ENCODE results near the gene PTH1R. TPM values are rescaled to one million over a fixed set of nuclear protein-coding genes. Genes with fewer than 3 reads are reported as not detected.

Gene PTH1R
- polyA plus RNA-seq, 1 experiment: 2.1 TPM

GRCh38 chr3:46864061-46864881 lies 13.2 kb upstream of the PTH1R start:
- TF ChIP-seq CTCF (IDR thresholded peaks at IDR 0.05; ENCODE audit: insufficient read depth, low read depth, low read length): no peak
- H3K4me3 ChIP-seq (ENCODE audit: low read depth, low read length): no peak overlapping the region
- ChIA-PET CTCF (interaction anchor here (0.8 to 1.0 kb wide), 2 partner anchors 9 to 15 kb away, joined by 3 read pairs; no protein-coding TSS in a partner anchor), POLR2A (no interaction called here)
- no peaks in the 10 kb centered on the region for H3K36me3 ChIP-seq (ENCODE audit: control insufficient read depth, insufficient read depth, low read length)
- peaks cover 1% of the 10 kb centered on the region for H3K27me3 ChIP-seq (ENCODE audit: control insufficient read depth, insufficient read depth, low read length)
- no peak for DNase-seq (ENCODE audit: low read depth)

- H3K36me3 ChIP-seq (ENCODE audit: control insufficient read depth, insufficient read depth, low read length): no peaks in the 10 kb centered on the region
- no peak overlapping the region for H3K4me3 ChIP-seq (ENCODE audit: low read depth, low read length)
- CTCF ChIA-PET: interaction anchor here (0.6 to 4.4 kb wide), 7 partner anchors 12 to 266 kb away, joined by 3 to 70 read pairs (median 47); partner anchors contain the start of gene PTH1R
- peaks cover 3% of the 10 kb centered on the region for H3K27me3 ChIP-seq (ENCODE audit: control insufficient read depth, insufficient read depth, low read length)
- no peak for TF ChIP-seq CTCF (IDR thresholded peaks at IDR 0.05; ENCODE audit: insufficient read depth, low read depth, low read length)
- POLR2A ChIA-PET: no interaction called here
- no peak for DNase-seq (ENCODE audit: low read depth)
These were observed 12.5 kb upstream of the PTH1R start for GRCh38 chr3:46865031-46865507.

- no peak for TF ChIP-seq CTCF (IDR thresholded peaks at IDR 0.05; ENCODE audit: insufficient read depth, low read depth, low read length)
- CTCF ChIA-PET: interaction anchor here (0.6 to 4.4 kb wide), 15 partner anchors 8 to 458 kb away, joined by 3 to 70 read pairs (median 13); partner anchors contain the start of gene PTH1R
- POLR2A ChIA-PET: no interaction called here
- H3K27me3 ChIP-seq (ENCODE audit: control insufficient read depth, insufficient read depth, low read length): peaks cover 3% of the 10 kb centered on the region
- DNase-seq (ENCODE audit: low read depth): no peak
- no peak overlapping the region for H3K4me3 ChIP-seq (ENCODE audit: low read depth, low read length)
- H3K36me3 ChIP-seq (ENCODE audit: control insufficient read depth, insufficient read depth, low read length): no peaks in the 10 kb centered on the region
These were observed 12.0 kb upstream of the PTH1R start for GRCh38 chr3:46865546-46865945.

GRCh38 chr3:46866032-46866595 lies 11.4 kb upstream of the PTH1R start:
- TF ChIP-seq CTCF (IDR thresholded peaks at IDR 0.05; ENCODE audit: insufficient read depth, low read depth, low read length): no peak
- Histone ChIP-seq H3K27me3 (ENCODE audit: control insufficient read depth, insufficient read depth, low read length) (peaks cover 3% of the 10 kb centered on the region), H3K4me3 (ENCODE audit: low read depth, low read length) (no peak overlapping the region), H3K36me3 (ENCODE audit: control insufficient read depth, insufficient read depth, low read length) (no peaks in the 10 kb centered on the region)
- ChIA-PET CTCF (interaction anchor here (0.6 to 4.4 kb wide), 21 partner anchors 9 to 460 kb away, joined by 3 to 70 read pairs (median 7); partner anchors contain the start of genes PTH1R and TMIE), POLR2A (no interaction called here)
- no peak for DNase-seq (ENCODE audit: low read depth)
